ENCODE data around the gene HCRTR2. TPM values are rescaled to one million over a fixed set of nuclear protein-coding genes. Genes with fewer than 3 reads are reported as not detected.

The HCRTR2 gene
- total RNA-seq, 1 experiment from 2014 or later, result not detected

- no peak for DNase-seq (ENCODE audit: low read depth)
These were observed 145.8 kb downstream of the HCRTR2 start for GRCh38 chr6:55319961-55320695.

DNA sequence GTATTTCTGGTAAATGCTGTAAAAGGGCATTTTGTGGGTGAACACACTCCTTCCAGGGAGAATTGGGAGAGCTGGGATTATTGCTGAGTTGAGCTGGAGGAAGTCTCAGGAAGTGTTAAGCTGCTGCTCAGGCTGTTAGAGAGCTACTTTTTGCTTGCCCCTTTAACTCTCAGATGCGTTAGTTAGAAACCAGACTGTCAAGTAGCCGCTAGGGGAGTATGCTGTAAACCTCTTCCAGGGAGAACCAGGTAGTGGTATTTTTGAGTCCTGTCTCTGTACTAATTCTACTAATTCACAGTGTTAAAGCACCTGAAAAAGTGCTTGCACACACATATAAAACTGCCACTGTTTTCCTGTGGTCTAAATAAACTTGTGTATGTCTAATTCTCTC, 146.4 kb downstream of the HCRTR2 start:
- no peak for DNase-seq (ENCODE audit: low read depth)

- no peak for DNase-seq (ENCODE audit: low read depth)
These were observed 152.9 kb downstream of the HCRTR2 start, which contains the start of gene GFRAL for GRCh38 chr6:55327169-55327568. Gene GFRAL, plus strand, starts transcription at chr6:55327469. Its CDS starts 86 bp downstream, at chr6:55327555.

Other genes with a start within 250 kb of the HCRTR2 start
- not detected in 2 replicates for gene GFRAL, start 153.0 kb downstream of the HCRTR2 start, total RNA-seq (2014; rRNA removed; shearing (Covaris generic))

Data from HT1080 (cell line).